Vagina (tissue), 2 donors: ENCODE data around the gene FAM131C. TPM values are rescaled to one million over a fixed set of nuclear protein-coding genes. Genes with fewer than 3 reads are reported as not detected.

Experiments
- DNase-seq, 2 donors: peaks; one replicate each; pipeline ENCODE4 v3.0.0-alpha.2; 2017; ENCODE audit errors: extremely low spot score in 2 of 2
- H3K27ac ChIP-seq: fragments of 200-600 bp; sonication (generic); one replicate; pipeline ENCODE4 v1.5.1; 2019
- H3K27me3 ChIP-seq: fragments of 200-600 bp; sonication (generic); one replicate; pipeline ENCODE4 v1.5.1; 2019
- H3K36me3 ChIP-seq, 2 donors: fragments of 200-600 bp; sonication (generic); one replicate each; pipeline ENCODE4 v1.5.1; 2017 to 2019
- H3K4me1 ChIP-seq: fragments of 200-600 bp; sonication (generic); one replicate; pipeline ENCODE4 v1.5.1; 2019
- H3K4me3 ChIP-seq, 2 donors: fragments of 200-600 bp; sonication (generic); 1 replicate in 1 of 2; 2 replicates in 1 of 2; pipeline ENCODE4 v1.5.1; 2016 to 2019
- H3K9me3 ChIP-seq: fragments of 200-600 bp; sonication (generic); one replicate; pipeline ENCODE4 v1.5.1; 2019
- POLR2A ChIP-seq, 2 donors: fragments of 450-650 bp; IDR thresholded peaks; one replicate each; pipeline ENCODE4 v1.6.1; 2017; ENCODE audit warnings: antibody characterized with exemption in 2 of 2, mild to moderate bottlenecking in 2 of 2, moderate library complexity in 2 of 2
- POLR2AphosphoS5 ChIP-seq, 2 donors: sonication (generic); formaldehyde crosslinking; IDR thresholded peaks; one replicate each; pipeline ENCODE4 v1.9.0; 2017; ENCODE audit warnings: antibody characterized with exemption in 2 of 2, mild to moderate bottlenecking in 2 of 2, low read depth in 1 of 2; ENCODE audit not compliant: insufficient read depth in 1 of 2
- intact Hi-C: fragments of 100-400 bp; cut with DNase I; formaldehyde crosslinking; loops from one replicate; pipeline ENCODE4 v1.15.1; 2023
- total RNA-seq: library from RNA; depleted of rRNA; stranded (reverse); fragments of >200 nt; gene quantifications from one replicate; pipeline ENCODE4 v1.2.3, GENCODE V29; 2016
- TF ChIP-seq, protein P1 (sequence below), 3 experiments: fragments of 450-650 bp in 2 of 3; fragments of 200-600 bp in 1 of 3; sonication (generic) in 1 of 3; IDR thresholded peaks; one replicate each; pipeline ENCODE4 v1.5.1; 2017 to 2019; ENCODE audit warnings: antibody characterized with exemption in 3 of 3, mild to moderate bottlenecking in 2 of 3, moderate library complexity in 2 of 3

The FAM131C gene
- total RNA-seq, 1 donor from 2014 or later, result 0.98 TPM

DNA sequence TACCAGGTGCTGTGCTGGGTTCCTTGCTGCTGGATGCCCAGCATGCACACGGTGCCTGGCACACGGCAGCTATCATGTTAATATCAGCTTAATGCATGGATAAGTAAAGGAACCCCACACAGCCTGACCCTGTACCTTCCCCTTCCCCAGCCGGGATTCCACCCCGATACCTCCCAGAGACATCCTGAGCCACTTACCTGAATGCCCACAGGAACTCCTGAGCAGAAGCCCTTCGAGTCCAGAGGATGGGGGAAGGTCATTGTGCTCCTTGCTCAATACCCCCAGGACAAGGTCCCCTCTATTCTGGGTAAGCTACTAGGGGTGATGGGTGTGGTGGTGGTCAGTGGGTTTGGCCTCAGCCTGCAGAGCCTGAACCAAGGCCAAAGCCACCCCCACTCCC lies 1.4 kb downstream of the FAM131C start:
- H3K27me3 ChIP-seq, result no peaks in the 10 kb centered on the region
- H3K9me3 ChIP-seq, result no peaks in the 10 kb centered on the region
- intact Hi-C loops, result loop anchor here (10.0 kb wide), 1 partner anchor 293 kb away; the partner anchor contains the start of gene SZRD1
- H3K4me1 ChIP-seq, result peaks cover 35% of the 10 kb centered on the region
- H3K36me3 ChIP-seq, result no peaks in the 10 kb centered on the region
- no peak overlapping the region for H3K4me3 ChIP-seq
- no peak overlapping the region for H3K27ac ChIP-seq
- TF ChIP-seq POLR2AphosphoS5 (IDR thresholded peaks at IDR 0.05; ENCODE audit: insufficient read depth in 1 of 2, low read depth in 1 of 2) (no peak), POLR2A (IDR thresholded peaks at IDR 0.05) (no peak)
- TF ChIP-seq, protein P1, sequence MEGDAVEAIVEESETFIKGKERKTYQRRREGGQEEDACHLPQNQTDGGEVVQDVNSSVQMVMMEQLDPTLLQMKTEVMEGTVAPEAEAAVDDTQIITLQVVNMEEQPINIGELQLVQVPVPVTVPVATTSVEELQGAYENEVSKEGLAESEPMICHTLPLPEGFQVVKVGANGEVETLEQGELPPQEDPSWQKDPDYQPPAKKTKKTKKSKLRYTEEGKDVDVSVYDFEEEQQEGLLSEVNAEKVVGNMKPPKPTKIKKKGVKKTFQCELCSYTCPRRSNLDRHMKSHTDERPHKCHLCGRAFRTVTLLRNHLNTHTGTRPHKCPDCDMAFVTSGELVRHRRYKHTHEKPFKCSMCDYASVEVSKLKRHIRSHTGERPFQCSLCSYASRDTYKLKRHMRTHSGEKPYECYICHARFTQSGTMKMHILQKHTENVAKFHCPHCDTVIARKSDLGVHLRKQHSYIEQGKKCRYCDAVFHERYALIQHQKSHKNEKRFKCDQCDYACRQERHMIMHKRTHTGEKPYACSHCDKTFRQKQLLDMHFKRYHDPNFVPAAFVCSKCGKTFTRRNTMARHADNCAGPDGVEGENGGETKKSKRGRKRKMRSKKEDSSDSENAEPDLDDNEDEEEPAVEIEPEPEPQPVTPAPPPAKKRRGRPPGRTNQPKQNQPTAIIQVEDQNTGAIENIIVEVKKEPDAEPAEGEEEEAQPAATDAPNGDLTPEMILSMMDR (IDR thresholded peaks at IDR 0.05), result no peak
- DNase-seq, result no peak

DNA sequence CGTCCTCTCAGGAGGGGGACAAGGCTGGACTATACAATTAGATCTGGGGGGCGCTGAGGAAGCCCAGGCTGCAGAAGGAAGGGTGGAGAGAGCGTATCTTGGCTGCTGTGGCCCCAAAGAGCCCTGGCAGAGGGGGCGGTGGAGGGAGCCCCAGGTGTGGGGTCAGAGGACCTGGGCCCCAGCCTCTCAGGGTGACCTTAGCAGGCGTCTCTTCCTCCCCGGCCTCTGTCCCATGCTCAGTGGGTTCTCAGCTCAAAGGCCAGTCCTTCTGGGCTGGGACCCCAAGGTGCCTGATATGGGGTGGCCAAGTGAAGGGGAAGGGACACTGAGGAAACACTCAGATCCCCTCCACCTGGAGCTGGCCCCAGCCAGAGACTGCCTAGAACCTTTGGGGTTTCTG lies 1.8 kb downstream of the FAM131C start:
- H3K4me1 ChIP-seq, result peaks cover 30% of the 10 kb centered on the region
- intact Hi-C loops, result loop anchor here (10.0 kb wide), 1 partner anchor 293 kb away; the partner anchor contains the start of gene SZRD1

DNA sequence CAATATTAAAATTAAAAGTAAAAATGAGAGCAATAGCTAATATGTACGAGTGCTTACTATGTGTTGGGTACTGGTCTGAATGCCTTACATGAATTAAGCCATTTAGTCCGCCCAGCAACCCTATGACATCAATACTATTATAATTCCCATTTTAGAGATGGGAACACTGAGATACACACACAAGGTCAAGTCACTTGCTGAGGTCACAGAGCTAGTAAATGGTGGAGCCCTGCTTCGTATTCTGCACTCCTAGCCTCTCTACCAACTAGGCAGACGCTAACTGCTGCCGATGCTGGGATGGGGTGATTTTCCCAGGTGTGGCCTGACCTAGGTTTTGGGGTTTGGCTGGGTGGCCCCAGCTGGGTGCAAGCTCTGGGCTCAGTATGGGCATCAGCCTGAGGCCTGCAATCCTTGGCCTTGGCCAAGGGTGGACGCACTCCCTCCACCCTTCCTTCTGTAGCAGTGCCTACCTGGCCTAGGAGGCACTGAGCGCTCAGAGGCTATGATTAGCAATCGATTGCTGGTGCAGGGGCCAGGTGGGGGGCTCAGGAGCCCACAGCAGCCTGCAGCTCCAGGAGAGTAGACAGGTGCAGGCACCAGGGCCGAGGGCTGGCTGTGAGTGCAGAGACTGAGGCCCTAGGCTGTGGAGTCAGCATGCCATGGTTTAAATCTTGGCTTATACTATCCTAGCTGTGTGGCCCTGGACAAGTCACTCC lies 2.7 kb downstream of the FAM131C start:
- TF ChIP-seq POLR2A (IDR thresholded peaks at IDR 0.05), result no peak
- TF ChIP-seq POLR2AphosphoS5 (IDR thresholded peaks at IDR 0.05; ENCODE audit: insufficient read depth in 1 of 2, low read depth in 1 of 2), result no peak
- TF ChIP-seq, protein P1 (IDR thresholded peaks at IDR 0.05), result no peak
- H3K36me3 ChIP-seq, result no peaks in the 10 kb centered on the region
- intact Hi-C loops, result loop anchor here (10.0 kb wide), 1 partner anchor 294 kb away; the partner anchor contains the start of gene SZRD1

More for the DNA sequence above, 1.8 kb downstream of the FAM131C start:
- no peak for DNase-seq
- TF ChIP-seq POLR2AphosphoS5 (IDR thresholded peaks at IDR 0.05; ENCODE audit: insufficient read depth in 1 of 2, low read depth in 1 of 2) (no peak), POLR2A (IDR thresholded peaks at IDR 0.05) (no peak)
- H3K9me3 ChIP-seq, result no peaks in the 10 kb centered on the region
- H3K27me3 ChIP-seq, result no peaks in the 10 kb centered on the region
- H3K27ac ChIP-seq, result no peak overlapping the region
- H3K36me3 ChIP-seq, result no peaks in the 10 kb centered on the region
- no peak overlapping the region for H3K4me3 ChIP-seq

DNA sequence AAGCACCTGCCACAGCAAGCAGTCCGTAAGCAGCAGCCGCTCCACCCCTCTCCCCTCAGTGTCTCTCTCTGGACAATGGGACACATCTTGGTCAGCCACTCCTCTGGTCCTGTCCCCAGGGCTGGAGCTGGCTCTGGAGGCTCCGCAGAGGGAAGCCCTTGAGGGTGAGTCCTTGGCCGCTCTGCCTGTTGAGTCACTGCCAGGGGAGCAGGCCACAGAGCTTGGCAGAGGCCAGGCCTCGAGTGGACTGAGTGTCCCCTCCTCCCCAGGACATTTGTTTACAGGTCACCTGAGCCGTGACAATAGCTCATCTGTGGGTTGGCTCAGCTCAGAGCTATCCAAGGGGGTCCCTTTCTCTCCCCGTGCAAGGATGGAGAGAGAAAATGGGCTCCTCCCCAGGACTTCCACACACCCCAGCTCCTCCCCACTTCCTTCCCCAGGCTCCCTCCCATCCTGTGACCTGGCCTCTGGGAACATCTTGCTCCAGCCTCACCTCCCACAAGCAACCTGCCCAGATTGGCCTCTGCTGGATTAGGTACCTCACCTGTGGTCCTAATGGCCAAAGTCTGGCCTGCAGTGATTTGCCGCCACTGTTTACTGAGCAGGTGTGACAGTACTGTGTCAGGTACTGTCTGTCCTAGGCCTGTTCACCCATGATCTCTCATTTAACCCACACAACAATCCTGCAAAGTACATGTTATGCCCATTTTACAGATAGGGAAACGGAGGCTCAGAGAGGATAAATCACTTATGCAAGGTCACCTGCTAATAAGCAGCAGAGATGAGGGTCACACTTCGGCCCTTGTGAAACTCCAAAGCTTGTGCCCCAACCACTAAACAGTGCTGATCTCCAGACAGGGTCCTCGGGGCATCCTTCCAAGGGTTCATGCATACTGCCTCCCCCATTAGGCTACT lies 4.8 kb downstream of the FAM131C start:
- Histone ChIP-seq H3K36me3 (no peaks in the 10 kb centered on the region), H3K27me3 (no peaks in the 10 kb centered on the region), H3K27ac (no peak overlapping the region), H3K4me1 (peaks cover 17% of the 10 kb centered on the region), H3K9me3 (no peaks in the 10 kb centered on the region), H3K4me3 (no peak overlapping the region)
- TF ChIP-seq, protein P1 (IDR thresholded peaks at IDR 0.05), result no peak
- no peak for TF ChIP-seq POLR2A (IDR thresholded peaks at IDR 0.05)
- TF ChIP-seq POLR2AphosphoS5 (IDR thresholded peaks at IDR 0.05; ENCODE audit: insufficient read depth in 1 of 2, low read depth in 1 of 2), result no peak
- intact Hi-C loops, result no loop called here
- no peak for DNase-seq

More for the DNA sequence above, 2.7 kb downstream of the FAM131C start:
- no peak for DNase-seq
- Histone ChIP-seq H3K27ac (no peak overlapping the region), H3K4me1 (peaks cover 22% of the 10 kb centered on the region), H3K9me3 (no peaks in the 10 kb centered on the region), H3K27me3 (no peaks in the 10 kb centered on the region), H3K4me3 (no peak overlapping the region)

DNA sequence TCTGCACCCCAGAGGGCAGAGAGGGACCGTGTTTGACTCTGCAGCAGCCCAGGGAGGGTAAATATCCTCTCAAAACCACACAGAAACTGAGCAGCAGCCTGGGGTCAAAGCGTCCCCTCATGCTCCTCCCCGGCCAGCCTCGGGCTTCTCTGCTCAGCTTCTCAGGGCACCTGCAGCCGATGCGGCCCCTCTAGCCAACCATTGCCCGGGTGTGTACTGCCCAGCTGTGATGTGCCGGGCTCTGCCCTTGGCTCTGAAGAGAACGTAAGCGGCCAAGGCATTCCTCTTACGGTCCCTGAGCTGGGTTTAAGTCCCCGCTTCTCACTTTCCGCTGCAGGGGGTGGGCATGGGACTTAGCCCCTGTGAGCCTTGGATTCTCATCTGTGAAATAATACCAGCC lies 5.5 kb downstream of the FAM131C start:
- TF ChIP-seq POLR2AphosphoS5 (IDR thresholded peaks at IDR 0.05; ENCODE audit: insufficient read depth in 1 of 2, low read depth in 1 of 2), result no peak
- TF ChIP-seq POLR2A (IDR thresholded peaks at IDR 0.05), result no peak
- TF ChIP-seq, protein P1 (IDR thresholded peaks at IDR 0.05), result no peak
- no peaks in the 10 kb centered on the region for H3K9me3 ChIP-seq
- intact Hi-C loops, result no loop called here
- no peak for DNase-seq
- H3K4me3 ChIP-seq, result no peak overlapping the region
- H3K27ac ChIP-seq, result no peak overlapping the region
- H3K27me3 ChIP-seq, result no peaks in the 10 kb centered on the region
- H3K4me1 ChIP-seq, result peaks cover 17% of the 10 kb centered on the region
- no peaks in the 10 kb centered on the region for H3K36me3 ChIP-seq
